Heart left ventricle (tissue), 13 donors: ENCODE measurements around the gene MKI67.

Experiments
- POLR2A ChIP-seq, 2 donors: fragments of 450-650 bp; IDR thresholded peaks; one replicate each; pipeline ENCODE4 v1.6.1; 2017; ENCODE audit warnings: antibody characterized with exemption in 2 of 2, mild to moderate bottlenecking in 2 of 2, moderate library complexity in 2 of 2
- TF ChIP-seq, protein P1 (sequence below), 12 donors: fragments of 200-600 bp; sonication (generic) in 4 of 12; IDR thresholded peaks; one replicate each; pipeline versions ENCODE4 v1.5.0 to v1.8.0; 2018 to 2022; ENCODE audit warnings: antibody characterized with exemption in 12 of 12, mild to moderate bottlenecking in 5 of 12
- donor health status: ischemic (EF 13 %, LVEDD 7.1; RV severe dilation, severe dysfunction).
- donor health status: DM: no; HTN: yes; CAD: no.
- donor health status: DM: no; HTN: no; CAD: no.
- donor health status: ischemic (EF 25% LVEDD 6.9; RV normal size, moderate dysfunction).
- donor health status: ischemic (EF 25% LVEDD 5.7; RV mildly dilated, moderate dysfunction).
- donor health status: ischemic (EF 35%, LVEDD 5.7; RV mildly dilated, moderate dysfunction).
- donor health status: nonischemic (EF 11% LVEDD 7.7; RV severe dilation, severe dysfunction).
- donor health status: DM: yes; HTN: yes; CAD: no.
- donor health status: PGD.
- donor health status: ischemic (EF 29% LVEDD 5.4; RV normal size, mild dysfunction).
- donor health status: nonischemic (EF 23%, LVEDD 6.1; RV moderate dilation, normal function).

DNA sequence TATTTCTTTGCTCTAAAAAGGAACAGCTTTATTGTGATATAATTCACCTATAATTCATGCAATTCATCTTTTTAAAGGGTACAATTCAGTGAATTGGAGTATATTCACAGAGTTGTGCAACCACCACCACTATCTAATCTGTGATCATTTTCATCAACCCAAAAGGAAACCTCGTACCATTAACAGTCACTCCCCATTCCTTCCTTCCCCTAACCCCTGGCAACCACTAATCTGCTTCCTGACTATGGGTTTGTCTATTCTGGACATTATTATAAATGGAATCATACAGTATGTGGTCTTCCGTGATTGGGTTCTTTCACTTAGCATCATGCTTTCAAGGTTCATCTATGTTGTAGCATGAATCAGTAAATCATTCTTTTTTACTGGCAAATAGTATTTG lies 52.3 kb downstream of the MKI67 start:
- TF ChIP-seq, protein P1, sequence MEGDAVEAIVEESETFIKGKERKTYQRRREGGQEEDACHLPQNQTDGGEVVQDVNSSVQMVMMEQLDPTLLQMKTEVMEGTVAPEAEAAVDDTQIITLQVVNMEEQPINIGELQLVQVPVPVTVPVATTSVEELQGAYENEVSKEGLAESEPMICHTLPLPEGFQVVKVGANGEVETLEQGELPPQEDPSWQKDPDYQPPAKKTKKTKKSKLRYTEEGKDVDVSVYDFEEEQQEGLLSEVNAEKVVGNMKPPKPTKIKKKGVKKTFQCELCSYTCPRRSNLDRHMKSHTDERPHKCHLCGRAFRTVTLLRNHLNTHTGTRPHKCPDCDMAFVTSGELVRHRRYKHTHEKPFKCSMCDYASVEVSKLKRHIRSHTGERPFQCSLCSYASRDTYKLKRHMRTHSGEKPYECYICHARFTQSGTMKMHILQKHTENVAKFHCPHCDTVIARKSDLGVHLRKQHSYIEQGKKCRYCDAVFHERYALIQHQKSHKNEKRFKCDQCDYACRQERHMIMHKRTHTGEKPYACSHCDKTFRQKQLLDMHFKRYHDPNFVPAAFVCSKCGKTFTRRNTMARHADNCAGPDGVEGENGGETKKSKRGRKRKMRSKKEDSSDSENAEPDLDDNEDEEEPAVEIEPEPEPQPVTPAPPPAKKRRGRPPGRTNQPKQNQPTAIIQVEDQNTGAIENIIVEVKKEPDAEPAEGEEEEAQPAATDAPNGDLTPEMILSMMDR (IDR thresholded peaks at IDR 0.05): no peak
- no peak for TF ChIP-seq POLR2A (IDR thresholded peaks at IDR 0.05)
